Right ventricle myocardium superior (tissue), 1 donor: Measurements from ENCODE around the gene PLSCR2. TPM values are rescaled to one million over a fixed set of nuclear protein-coding genes. Genes with fewer than 3 reads are reported as not detected.
"Not testable (repeated sequence)": the region's sequence is repeated elsewhere in the genome, so short reads cannot be mapped to it uniquely, and the experiment has no call there.

Source experiments
- ATAC-seq: fragments of 200-7000 bp; cut with Tn5 transposase; one replicate; pipeline ENCODE4 v1.9.1; 2020; ENCODE audit warnings: mild to moderate bottlenecking; ENCODE audit not compliant: poor library complexity
- DNase-seq: peaks from one replicate; pipeline ENCODE4 v3.0.0-alpha.2; 2020
- intact Hi-C: fragments of 100-400 bp; cut with DNase I; formaldehyde crosslinking; loops from one replicate; pipeline ENCODE4 v1.11.2; 2022
- long read RNA-seq: library from polyadenylated mRNA; unstranded; transcript quantifications from one replicate; pipeline ENCODE4 v2.0.0, GENCODE V29; 2021
- total RNA-seq: library from RNA; stranded (reverse); fragmentation: NEBNext Ultra II Directional; extraction: Animal tissue kit (Norgen Biotek cat#: 25700); gene quantifications from one replicate; pipeline ENCODE4 v1.2.1, GENCODE V29; 2021
- donor health status: DM: no; HTN: yes; CAD: no; lungs with severe emphysema.

PLSCR2 gene, protein sequence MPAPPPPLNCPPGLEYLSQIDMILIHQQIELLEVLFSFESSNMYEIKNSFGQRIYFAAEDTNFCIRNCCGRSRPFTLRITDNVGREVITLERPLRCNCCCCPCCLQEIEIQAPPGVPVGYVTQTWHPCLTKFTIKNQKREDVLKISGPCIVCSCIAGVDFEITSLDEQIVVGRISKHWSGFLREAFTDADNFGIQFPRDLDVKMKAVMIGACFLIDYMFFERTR
- not detected for total RNA-seq
- long read RNA-seq, result 0 reads

DNA sequence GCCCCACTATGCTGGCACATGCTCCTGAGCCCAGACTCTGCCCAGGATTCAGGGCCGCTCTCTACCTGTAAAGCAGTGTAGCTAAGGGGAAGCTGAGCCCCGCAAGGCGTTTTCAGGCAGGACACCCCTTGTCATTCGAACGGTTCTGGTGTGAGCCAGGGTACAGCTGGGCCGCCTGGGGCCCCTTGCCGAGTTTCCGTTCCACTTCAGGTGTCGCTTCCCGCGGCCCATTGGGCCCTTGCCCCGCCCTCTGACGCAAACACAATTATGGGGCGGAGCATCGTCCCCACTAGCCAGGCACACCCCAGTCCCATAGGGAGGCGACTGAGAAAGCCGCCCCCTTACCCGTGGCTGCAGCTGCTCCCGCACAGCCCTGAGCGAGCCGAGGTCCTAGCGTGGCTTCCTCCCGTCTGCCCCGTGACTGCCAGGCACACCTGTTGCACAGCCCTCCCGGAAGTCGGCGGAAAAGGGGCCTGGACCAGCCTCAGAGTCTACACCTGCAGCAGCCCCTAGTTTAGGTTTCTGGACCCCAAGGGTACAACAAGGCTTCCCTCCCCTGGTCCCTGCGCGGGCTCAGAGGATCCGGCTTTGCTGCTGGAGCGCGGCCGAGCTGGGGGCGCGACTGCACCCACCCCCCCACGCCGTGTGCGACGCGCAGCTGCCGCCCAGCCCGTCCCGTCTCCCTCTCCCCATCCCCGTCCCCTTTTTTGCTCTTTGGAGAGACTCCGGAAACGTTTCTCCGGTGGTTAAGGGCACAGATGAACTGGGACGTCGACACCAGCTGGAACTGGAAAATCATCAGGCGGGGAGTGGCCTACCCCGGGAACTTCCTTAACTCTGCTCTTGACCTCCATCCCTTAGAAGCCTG is at the start of gene PLSCR2:
PLSCR2 (minus strand) TSS at position 412 of the 868 bp plus-strand sequence. CDS start 9,657 bp downstream, outside the sequence.
- ATAC-seq, result peak; percentile 89
- intact Hi-C loops, result no loop called here
- peak; percentile 71 for DNase-seq

DNA sequence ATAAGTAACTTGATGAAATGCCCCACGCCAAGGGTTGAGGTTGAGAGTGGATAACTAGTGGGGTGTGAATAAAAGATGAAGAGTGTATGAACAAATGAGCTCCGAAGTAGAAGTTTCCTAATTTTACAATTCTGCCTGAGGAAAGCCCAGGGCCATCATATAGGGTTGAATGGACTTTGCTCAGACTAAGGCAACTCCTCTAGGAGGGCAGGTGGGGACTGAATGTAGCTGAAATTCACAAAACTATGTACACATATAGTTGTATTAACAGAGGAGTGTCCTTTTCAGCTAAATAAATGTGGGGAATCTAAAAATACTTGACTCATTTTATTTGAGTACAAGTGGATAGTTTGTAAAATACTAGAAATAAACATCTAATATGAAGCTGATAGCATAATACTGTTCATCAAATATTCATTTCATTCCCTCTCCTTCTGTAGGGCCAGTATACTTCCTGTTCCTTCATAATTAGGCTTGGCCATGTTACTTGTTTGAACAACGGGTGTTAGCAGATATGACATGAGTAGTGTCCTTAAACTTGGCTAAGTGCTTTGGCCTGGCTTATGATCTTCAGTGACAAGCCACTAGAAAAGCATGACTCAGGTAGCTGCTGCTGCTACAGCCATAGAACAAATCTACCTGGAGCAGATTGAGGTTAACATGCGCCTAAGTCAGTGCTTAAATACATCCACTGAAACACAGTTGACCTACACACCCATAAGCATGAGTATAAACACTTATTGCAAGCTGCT is 48.5 kb upstream of the PLSCR2 start:
- DNase-seq (no peak), ATAC-seq (peak; percentile 93)
- intact Hi-C loops, result no loop called here

DNA sequence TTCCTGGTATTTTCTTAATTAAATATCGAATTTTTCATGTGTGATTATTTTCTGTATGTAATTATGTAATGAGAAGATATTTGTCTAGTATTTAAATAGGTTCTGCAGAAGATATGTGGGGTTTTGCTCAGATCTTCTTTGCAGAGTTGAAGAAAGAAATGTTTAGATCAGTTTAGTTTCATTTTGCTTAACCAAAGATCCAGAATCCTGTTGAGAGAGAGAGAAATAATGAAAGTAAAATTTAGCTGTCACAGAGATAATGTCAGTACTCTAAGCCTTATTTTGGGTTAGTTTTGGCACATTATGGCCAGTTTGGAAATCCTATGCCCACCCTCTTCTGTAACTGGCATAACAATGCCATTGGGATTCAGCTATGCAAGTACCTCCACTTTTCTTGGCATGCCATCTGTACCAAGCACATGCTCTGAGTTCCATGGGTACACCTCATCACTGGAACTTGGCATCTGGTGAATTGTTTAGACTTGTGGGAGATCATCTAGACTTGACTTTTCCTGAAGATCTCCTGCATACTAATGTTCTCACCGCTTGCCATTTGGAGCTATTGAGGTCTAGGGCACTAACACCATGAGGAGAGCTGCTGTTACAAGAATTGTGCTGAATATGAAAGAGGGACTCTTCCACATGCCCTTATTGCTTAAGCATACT is 44.2 kb upstream of the PLSCR2 start:
- DNase-seq (no peak), ATAC-seq (no peak)

DNA sequence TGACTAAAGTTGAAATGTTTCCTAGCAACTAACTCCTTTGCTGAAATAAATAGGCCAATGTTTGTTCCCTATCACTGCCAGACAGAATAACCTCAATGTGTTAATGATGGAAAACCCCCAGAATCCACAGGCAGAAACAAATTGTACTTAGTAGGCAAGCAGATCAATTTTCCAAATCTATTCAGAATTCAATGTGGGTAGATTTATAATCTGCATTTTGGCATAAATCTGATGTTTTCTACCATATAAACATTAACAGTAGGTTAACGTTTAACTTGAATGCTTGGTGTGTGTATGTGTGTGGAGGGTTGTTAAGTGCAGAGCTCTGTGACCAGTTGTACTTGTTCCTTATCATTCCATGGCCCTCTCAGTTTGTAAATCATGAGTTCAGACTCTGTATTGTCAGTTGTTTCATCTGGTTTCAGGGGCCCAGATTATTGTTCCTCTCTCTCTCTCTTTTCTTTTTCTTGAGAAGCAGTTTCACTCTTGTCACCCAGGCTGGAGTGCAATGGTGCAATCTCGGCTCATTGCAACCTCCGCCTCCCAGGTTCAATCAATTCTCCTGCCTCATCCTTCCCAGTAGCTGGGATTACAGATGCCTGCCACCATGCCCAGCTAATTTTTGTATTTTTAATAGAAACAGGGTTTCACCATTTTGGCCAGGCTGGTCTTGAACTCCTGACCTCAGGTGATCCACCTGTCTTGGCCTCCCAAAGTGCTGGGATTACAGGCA is 42.2 kb upstream of the PLSCR2 start:
- no peak for DNase-seq
- ATAC-seq, result no peak
- intact Hi-C loops, result no loop called here

More for the DNA sequence above, 44.2 kb upstream of the PLSCR2 start:
- intact Hi-C loops, result no loop called here

DNA sequence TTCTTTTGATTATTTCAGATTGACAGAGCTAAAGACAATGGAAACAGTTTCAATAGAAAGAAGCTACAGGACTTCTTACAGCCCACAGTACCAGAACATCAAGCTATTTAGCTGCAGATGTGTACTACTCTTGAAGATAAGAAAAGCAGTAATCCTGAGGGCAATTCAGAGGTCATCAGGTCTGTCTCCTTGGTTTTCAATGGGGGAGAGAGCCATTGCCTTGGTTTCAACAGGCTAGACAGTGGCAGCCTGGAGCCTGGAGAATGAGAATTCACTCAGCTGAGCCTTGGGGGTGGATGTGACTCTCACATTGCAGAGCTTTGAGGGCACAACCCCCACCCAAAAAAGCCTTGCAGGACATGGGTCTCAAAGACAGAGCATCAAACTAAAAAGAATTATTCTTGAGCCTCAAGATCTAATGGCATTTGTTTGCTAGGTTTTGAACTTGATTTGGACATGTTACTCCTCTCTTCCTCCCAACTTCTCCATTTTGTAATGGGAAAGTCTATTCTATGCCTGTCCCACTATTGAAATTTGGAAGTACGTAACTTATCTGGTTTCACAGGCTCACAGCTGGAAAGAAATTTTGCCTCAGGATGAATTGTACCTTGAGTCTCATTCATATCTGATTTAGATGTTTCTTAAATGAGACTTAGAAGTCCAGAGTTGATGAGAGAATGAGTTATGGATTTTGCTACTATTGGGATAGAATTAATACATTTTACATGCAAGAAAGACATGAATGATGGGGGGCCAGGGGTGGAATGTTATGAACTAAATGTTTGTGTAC is 38.2 kb upstream of the PLSCR2 start:
- ATAC-seq, result no peak
- no peak for DNase-seq
- intact Hi-C loops, result no loop called here

DNA sequence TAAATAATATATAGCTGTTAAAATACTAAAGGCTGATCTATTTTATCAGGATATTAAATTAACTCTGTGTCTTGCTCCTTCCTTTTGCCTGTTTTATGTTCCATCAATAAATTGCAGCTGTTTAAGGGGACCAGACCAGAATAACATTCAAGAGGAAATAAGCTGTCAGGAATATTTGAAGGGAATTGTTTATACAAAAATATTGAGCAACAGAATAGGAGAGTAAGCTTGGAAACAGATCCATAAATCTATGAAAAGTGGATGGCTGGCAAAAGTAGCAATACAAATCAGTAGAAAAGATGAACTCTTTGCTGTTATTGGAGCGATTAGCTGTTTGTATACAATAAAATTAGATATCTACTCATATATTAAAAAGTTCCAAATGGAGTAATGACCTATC is 36.2 kb upstream of the PLSCR2 start:
- DNase-seq (no peak), ATAC-seq (no peak)
- intact Hi-C loops, result no loop called here

DNA sequence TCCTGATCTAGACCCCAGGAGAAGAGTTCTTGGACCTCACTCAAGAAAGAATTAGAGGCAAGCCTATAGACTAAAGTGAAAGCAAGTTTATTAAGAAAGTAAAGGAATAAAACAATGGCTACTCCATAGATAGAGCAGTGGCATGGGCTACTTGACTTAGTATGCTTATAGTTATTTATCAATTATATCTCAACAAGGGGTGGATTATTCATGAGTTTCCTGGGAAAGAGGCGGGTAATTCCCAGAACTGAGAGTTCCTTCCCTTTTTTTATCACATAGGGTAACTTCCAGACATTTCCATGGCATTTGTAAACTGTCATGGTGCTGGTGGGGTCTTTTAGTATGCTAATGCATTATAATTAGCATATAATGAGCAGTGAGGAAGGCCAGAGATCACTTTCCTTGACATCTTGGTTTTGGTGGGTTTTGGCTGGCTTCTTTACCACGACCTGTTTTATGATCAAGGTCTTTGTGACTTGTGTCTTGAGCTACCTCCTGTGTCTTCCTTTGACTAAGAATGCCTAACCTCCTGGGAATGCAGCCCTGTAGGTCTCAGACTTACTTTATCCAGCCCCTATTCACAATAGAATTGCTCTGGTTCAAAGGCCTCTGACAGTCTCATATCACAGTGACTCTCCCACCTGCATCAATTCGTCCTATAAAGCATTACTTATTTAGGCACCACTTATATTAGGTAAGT is 35.3 kb upstream of the PLSCR2 start:
- intact Hi-C loops, result no loop called here
- ATAC-seq (no peak), DNase-seq (no peak)

DNA sequence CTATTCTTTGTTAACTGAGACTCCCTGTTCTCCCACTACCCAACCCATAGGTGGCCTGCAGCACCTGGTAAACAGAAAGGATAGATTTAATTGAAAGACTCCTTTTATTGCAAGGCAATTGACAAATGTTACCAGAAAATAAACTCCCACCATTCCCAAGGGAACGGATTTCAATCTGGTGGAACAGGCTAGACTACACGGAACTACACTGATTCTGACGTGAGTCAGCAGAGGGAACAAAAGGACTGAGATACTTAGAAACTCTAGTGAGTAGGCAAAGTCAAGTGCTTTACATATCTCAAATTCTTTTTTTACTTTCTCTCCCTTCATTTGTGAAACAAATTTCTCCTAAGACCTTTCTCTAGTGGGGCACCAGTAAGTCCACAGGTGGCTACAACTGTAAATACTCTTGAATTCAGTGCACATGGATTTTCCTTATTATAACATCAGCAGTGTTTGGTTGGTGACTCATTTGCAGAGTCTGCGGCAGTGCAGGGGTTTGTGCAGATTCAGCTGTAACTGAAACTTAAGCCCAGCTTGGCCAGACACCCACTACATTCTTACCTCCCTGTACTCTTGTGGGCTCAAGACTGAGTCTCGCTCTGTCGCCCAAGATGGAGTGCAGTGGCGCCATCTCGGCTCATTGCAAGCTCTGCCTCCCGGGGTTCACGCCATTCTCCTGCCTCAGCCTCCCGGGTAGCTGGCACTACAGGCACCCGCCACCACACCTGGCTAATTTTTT is 34.3 kb upstream of the PLSCR2 start:
- ATAC-seq, result no peak
- intact Hi-C loops, result no loop called here

DNA sequence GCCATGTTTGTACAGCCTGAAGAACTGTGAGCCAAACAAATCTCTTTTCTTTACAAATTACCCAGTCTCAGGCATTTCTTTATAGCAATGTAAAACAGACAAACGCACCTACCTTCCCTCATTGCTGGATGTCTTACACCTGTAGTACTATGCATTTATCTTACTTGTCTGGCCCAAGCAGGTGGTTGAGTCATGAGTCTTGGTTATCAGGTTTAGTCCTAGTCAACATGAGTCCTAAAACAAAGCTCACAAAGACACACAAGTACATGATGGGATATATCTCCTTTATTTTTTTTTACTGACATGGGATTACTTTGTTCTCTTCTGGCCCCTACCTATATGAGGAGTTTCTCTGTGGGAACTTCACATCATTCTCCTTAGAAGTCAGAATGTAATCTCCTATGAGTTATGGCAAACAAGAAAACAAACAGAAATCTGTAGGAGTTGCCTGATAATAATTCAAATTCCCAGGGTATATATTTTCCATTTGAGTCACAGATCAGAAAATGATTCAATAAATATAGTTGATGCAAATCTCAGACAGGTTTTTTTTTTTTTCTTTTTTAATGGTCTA is 33.6 kb upstream of the PLSCR2 start:
- ATAC-seq (no peak), DNase-seq (no peak)
- intact Hi-C loops, result no loop called here

More for the DNA sequence above, 34.3 kb upstream of the PLSCR2 start:
- DNase-seq, result no peak

DNA sequence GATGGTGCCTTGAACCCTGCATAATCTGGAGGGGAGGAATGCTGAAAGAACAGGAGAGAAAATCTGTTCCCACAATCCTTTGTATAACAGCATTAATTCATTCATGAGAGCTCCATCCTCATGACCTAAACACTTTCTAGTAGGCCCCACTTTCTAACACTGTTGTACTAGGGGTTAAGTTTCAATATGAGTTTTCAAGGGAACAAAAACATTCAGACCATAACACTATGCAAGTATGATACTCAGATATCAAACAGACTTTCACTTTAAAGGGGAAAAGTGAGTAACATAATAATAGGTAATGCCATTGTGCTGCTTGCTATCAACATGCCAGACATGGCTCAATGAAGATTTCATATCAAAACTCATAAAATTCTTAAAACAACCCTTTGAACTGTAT is 32.4 kb upstream of the PLSCR2 start:
- no peak for ATAC-seq
- intact Hi-C loops, result no loop called here
- DNase-seq, result no peak

DNA sequence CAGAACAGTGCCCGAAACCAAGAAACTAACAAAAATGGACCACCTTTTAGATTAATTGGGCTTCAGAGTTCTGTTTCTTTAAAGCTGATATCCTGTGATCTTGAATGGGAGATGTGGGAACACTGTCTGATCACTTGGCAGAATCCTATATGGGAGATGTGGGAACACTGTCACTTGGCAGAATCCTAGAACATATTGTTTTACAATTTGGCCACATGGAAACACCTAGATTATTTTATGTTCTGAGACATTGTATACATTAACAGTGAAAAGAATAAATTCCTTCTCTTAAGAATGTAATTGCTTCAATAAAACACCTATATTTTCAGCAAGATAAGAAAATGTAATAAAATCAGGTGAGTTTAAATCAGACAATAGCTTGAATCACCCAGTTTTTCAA is 30.3 kb upstream of the PLSCR2 start:
- ATAC-seq (no peak), DNase-seq (no peak)
- intact Hi-C loops, result no loop called here

DNA sequence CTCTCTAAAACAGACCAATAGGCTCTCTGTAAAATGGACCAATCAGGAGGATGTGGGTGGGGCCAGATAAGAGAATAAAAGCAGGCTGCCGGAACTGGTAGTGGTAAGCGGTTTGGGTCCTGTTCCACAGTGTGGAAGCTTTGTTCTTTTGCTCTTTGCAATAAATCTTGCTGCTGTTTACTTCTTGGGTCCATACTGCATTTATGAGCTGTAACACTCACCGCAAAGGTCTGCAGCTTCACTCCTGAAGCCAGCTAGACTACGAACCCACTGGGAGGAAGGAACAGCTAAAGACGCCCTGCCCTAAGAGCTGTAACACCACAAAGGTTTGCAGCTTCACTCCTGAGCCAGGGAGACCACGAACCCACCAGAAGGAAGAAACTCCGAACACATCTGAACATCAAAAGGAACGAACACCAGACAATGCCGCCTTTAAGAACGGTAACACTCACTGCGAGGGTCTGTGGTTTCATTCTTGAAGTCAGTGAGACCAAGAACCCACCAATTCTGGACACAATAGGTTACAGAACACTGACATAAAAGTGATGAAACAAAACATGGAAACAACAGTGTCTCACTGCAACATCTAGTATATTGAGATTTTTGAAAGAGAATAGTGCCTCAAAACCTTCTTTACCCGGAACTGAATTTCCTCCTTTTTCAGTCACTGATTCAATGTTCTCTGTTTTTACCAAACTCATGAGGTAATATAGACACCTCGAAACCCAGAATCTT is 28.8 kb upstream of the PLSCR2 start:
- DNase-seq, result no peak
- ATAC-seq, result no peak
- intact Hi-C loops, result no loop called here

DNA sequence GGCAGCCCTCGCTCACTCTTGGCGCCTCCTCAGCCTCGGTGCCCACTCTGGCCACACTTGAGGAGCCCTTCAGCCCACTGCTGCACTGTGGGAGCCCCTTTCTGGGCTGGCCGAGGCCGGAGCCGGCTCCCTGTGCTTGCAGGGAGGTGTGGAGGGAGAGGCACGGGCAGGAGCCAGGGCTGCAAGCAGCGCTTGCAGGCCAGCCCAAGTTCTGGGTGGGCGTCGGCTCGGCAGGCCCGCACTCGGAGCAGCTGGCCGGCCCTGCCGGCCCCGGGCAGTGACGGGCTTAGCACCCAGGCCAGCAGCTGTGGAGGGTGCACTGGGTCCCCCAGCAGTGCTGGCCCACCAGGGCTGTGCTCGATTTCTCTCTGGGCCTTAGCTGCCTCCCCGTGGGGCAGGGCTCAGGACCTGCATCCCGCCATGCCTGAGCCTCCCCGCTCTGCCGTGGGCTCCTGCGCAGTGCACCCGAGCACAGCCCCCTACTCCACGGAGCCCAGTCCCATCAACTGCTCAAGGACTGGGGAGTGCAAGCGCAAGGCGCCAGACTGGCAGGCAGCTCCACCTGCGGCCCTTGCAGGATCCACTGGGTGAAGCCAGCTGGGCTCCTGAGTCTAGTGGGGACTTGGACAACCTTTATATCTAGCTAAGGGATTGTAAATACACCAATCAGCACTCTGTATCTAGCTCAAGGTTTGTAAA is 27.9 kb upstream of the PLSCR2 start:
- ATAC-seq, DNase-seq, intact Hi-C loops: not testable (repeated sequence)

DNA sequence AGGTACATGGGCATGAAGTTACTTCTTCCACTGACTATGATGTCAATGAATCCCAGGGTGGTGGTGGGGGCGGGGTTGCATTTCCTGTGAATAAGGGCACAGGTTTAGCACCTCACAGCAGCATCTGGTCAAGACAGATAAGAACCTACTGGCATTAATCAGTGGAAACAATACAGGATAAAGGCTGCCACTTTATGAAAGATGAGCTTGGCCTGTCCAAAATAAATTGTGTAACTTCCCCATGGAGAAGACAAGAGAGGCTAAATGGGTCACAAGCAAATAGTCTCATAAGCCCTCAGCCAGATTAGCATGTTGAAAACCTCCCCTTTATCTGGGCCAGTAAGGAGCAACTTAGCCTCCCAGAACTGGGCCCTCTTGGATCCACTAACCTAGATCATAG is 27.4 kb upstream of the PLSCR2 start:
- DNase-seq (no peak), ATAC-seq (no peak)
- intact Hi-C loops, result no loop called here

DNA sequence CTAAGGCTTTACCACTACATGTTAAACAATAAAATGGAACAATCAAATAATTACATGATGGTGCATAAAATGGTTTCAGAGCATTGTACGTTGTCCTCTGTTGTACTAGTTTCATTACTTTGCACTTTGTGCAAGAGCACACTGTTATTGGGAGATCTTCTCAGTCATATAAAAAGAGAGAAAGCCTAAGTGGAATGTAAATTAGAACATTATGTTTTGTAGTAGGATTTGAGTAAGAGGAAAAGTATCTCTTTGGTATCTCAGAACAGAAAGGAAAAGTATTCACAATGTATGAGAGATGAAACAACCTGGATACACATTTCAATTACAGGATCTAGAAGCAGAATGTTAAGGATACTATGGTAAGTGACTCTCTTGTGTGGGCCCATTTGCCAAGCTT is 26.9 kb upstream of the PLSCR2 start:
- ATAC-seq, result no peak
- no peak for DNase-seq

More for the DNA sequence above, 26.9 kb upstream of the PLSCR2 start:
- intact Hi-C loops, result no loop called here
